ENCODE data around the gene CFAP20DC. TPM values are rescaled to one million over a fixed set of nuclear protein-coding genes. Genes with fewer than 3 reads are reported as not detected.

The CFAP20DC gene
- total RNA-seq, 1 donor: 2.2 TPM

GRCh38 chr3:58742239-58742638, 307.6 kb downstream of the CFAP20DC start:
- H4K20me1 ChIP-seq (ENCODE audit: insufficient read depth, low read length): no peaks in the 10 kb centered on the region
- H3K4me3 ChIP-seq (ENCODE audit: insufficient read depth, low read length): no peak overlapping the region
- no peaks in the 10 kb centered on the region for H3K79me2 ChIP-seq (ENCODE audit: insufficient read depth, low read length)
- no peaks in the 10 kb centered on the region for H3K27me3 ChIP-seq (ENCODE audit: insufficient read depth, low read length)
- no peaks in the 10 kb centered on the region for H3K36me3 ChIP-seq (ENCODE audit: insufficient read depth, low read length)
- no peaks in the 10 kb centered on the region for H3K4me1 ChIP-seq (ENCODE audit: insufficient read depth, low read length)
- H3K9me3 ChIP-seq (ENCODE audit: low read depth, low read length): no peaks in the 10 kb centered on the region
- H2AFZ ChIP-seq (ENCODE audit: low read length): no peak overlapping the region
- TF ChIP-seq CTCF (IDR thresholded peaks at IDR 0.05; ENCODE audit: extremely low read depth, low read depth, low read length): no peak
- DNase-seq (ENCODE audit: insufficient read length, low spot score, missing footprints): no peak
- no peak overlapping the region for H3K27ac ChIP-seq (ENCODE audit: low read depth, low read length)
- no peak overlapping the region for H3K4me2 ChIP-seq (ENCODE audit: insufficient read depth, low read length)

- no peak for DNase-seq (ENCODE audit: insufficient read length, low spot score, missing footprints)
- Histone ChIP-seq H3K27me3 (ENCODE audit: insufficient read depth, low read length) (no peaks in the 10 kb centered on the region), H3K9me3 (ENCODE audit: low read depth, low read length) (no peaks in the 10 kb centered on the region), H3K27ac (ENCODE audit: low read depth, low read length) (no peak overlapping the region), H3K4me2 (ENCODE audit: insufficient read depth, low read length) (no peak overlapping the region), H3K36me3 (ENCODE audit: insufficient read depth, low read length) (no peaks in the 10 kb centered on the region), H2AFZ (ENCODE audit: low read length) (no peak overlapping the region), H4K20me1 (ENCODE audit: insufficient read depth, low read length) (no peaks in the 10 kb centered on the region), H3K79me2 (ENCODE audit: insufficient read depth, low read length) (no peaks in the 10 kb centered on the region), H3K4me3 (ENCODE audit: insufficient read depth, low read length) (no peak overlapping the region), H3K4me1 (ENCODE audit: insufficient read depth, low read length) (no peaks in the 10 kb centered on the region)
- no peak for TF ChIP-seq CTCF (IDR thresholded peaks at IDR 0.05; ENCODE audit: extremely low read depth, low read depth, low read length)
These were observed 312.2 kb downstream of the CFAP20DC start for GRCh38 chr3:58737644-58738043.

GRCh38 chr3:58731673-58732072, 318.2 kb downstream of the CFAP20DC start:
- TF ChIP-seq CTCF (IDR thresholded peaks at IDR 0.05; ENCODE audit: extremely low read depth, low read depth, low read length): no peak
- Histone ChIP-seq H3K4me3 (ENCODE audit: insufficient read depth, low read length) (no peak overlapping the region), H3K36me3 (ENCODE audit: insufficient read depth, low read length) (no peaks in the 10 kb centered on the region), H3K4me2 (ENCODE audit: insufficient read depth, low read length) (no peak overlapping the region), H3K27ac (ENCODE audit: low read depth, low read length) (no peak overlapping the region), H3K27me3 (ENCODE audit: insufficient read depth, low read length) (no peaks in the 10 kb centered on the region), H4K20me1 (ENCODE audit: insufficient read depth, low read length) (no peaks in the 10 kb centered on the region), H2AFZ (ENCODE audit: low read length) (no peak overlapping the region), H3K9me3 (ENCODE audit: low read depth, low read length) (no peaks in the 10 kb centered on the region), H3K79me2 (ENCODE audit: insufficient read depth, low read length) (no peaks in the 10 kb centered on the region), H3K4me1 (ENCODE audit: insufficient read depth, low read length) (no peaks in the 10 kb centered on the region)
- DNase-seq (ENCODE audit: insufficient read length, low spot score, missing footprints): no peak

GRCh38 chr3:58728723-58729122, 321.1 kb downstream of the CFAP20DC start:
- Histone ChIP-seq H3K4me1 (ENCODE audit: insufficient read depth, low read length) (no peaks in the 10 kb centered on the region), H3K27ac (ENCODE audit: low read depth, low read length) (no peak overlapping the region), H3K4me3 (ENCODE audit: insufficient read depth, low read length) (no peak overlapping the region), H4K20me1 (ENCODE audit: insufficient read depth, low read length) (no peaks in the 10 kb centered on the region), H3K9me3 (ENCODE audit: low read depth, low read length) (no peaks in the 10 kb centered on the region), H2AFZ (ENCODE audit: low read length) (no peak overlapping the region), H3K4me2 (ENCODE audit: insufficient read depth, low read length) (no peak overlapping the region), H3K36me3 (ENCODE audit: insufficient read depth, low read length) (no peaks in the 10 kb centered on the region), H3K79me2 (ENCODE audit: insufficient read depth, low read length) (no peaks in the 10 kb centered on the region), H3K27me3 (ENCODE audit: insufficient read depth, low read length) (no peaks in the 10 kb centered on the region)
- DNase-seq (ENCODE audit: insufficient read length, low spot score, missing footprints): no peak
- TF ChIP-seq CTCF (IDR thresholded peaks at IDR 0.05; ENCODE audit: extremely low read depth, low read depth, low read length): no peak
